GM12872 (cell line): ENCODE measurements around the gene OTUD3.

Experiments
- CTCF ChIP-seq: IDR thresholded peaks from 3 replicates; pipeline ENCODE4 v1.5.1; 2011; ENCODE audit warnings: low read depth, mild to moderate bottlenecking, low read length, moderate library complexity; ENCODE audit not compliant: insufficient read depth

Gene OTUD3

GRCh38 chr1:19946331-19946751, 64.1 kb downstream of the OTUD3 start:
- TF ChIP-seq CTCF, result no peak

- TF ChIP-seq CTCF, result no peak
Measured at GRCh38 chr1:19946971-19947370, 64.8 kb downstream of the OTUD3 start.

GRCh38 chr1:19949016-19949415, 66.8 kb downstream of the OTUD3 start:
- no peak for TF ChIP-seq CTCF

- TF ChIP-seq CTCF, result no peak
Measured at GRCh38 chr1:19954059-19954458, 71.9 kb downstream of the OTUD3 start.

GRCh38 chr1:19955534-19956170, 73.5 kb downstream of the OTUD3 start:
- no peak for TF ChIP-seq CTCF

- no peak for TF ChIP-seq CTCF
Measured at GRCh38 chr1:19957779-19958178, 75.6 kb downstream of the OTUD3 start.

GRCh38 chr1:19960591-19960990, 78.4 kb downstream of the OTUD3 start:
- TF ChIP-seq CTCF, result no peak
